Breast epithelium (tissue), 4 donors: Measurements from ENCODE around the gene MYL4. TPM values are rescaled to one million over a fixed set of nuclear protein-coding genes. Genes with fewer than 3 reads are reported as not detected.

Source experiments
- DNase-seq, 2 donors: peaks; one replicate each; pipeline ENCODE4 v3.0.0-alpha.2; 2019; ENCODE audit warnings: low spot score in 2 of 2
- H3K27ac ChIP-seq, 2 donors: fragments of 200-600 bp; sonication (generic) in 1 of 2; one replicate each; pipeline ENCODE4 v1.5.1; 2016 to 2019; ENCODE audit warnings: mild to moderate bottlenecking in 1 of 2
- H3K27me3 ChIP-seq, 2 donors: fragments of 200-600 bp; sonication (generic) in 1 of 2; one replicate each; pipeline versions ENCODE4 v1.5.1 to v1.6.0; 2017 to 2019; ENCODE audit warnings: control low read depth in 1 of 2, mild to moderate bottlenecking in 1 of 2
- H3K36me3 ChIP-seq: fragments of 200-600 bp; one replicate; pipeline ENCODE4 v1.5.1; 2019
- H3K4me1 ChIP-seq, 2 donors: fragments of 200-600 bp; sonication (generic); one replicate each; pipeline ENCODE4 v1.5.1; 2016 to 2019; ENCODE audit warnings: control low read depth in 1 of 2
- H3K4me3 ChIP-seq, 3 donors: fragments of 200-600 bp; sonication (generic); 1 replicate in 2 of 3; 2 replicates in 1 of 3; pipeline ENCODE4 v1.5.1; 2016 to 2019; ENCODE audit warnings: mild to moderate bottlenecking in 3 of 3, moderate library complexity in 2 of 3
- H3K9me3 ChIP-seq, 2 donors: fragments of 200-600 bp; sonication (generic) in 1 of 2; one replicate each; pipeline ENCODE4 v1.5.1; 2016 to 2019; ENCODE audit warnings: control low read depth in 1 of 2
- POLR2A ChIP-seq: fragments of 450-650 bp; IDR thresholded peaks from one replicate; pipeline ENCODE4 v1.6.1; 2016; ENCODE audit warnings: antibody characterized with exemption, mild to moderate bottlenecking, moderate library complexity
- POLR2AphosphoS5 ChIP-seq, 3 donors: sonication (generic); formaldehyde crosslinking; IDR thresholded peaks; one replicate each; pipeline ENCODE4 v1.6.1; 2017; ENCODE audit warnings: antibody characterized with exemption in 3 of 3
- intact Hi-C: fragments of 100-400 bp; cut with DNase I; formaldehyde crosslinking; loops from one replicate; pipeline ENCODE4 v1.15.1; 2023; ENCODE audit warnings: low total_unique reads
- total RNA-seq, 3 donors: library from RNA; depleted of rRNA; stranded (reverse); fragments of >200 nt; gene quantifications; one replicate each; pipeline ENCODE4 v1.1.0, GENCODE V29; 2016
- TF ChIP-seq, protein P1 (sequence below), 3 donors: fragments of 450-650 bp; IDR thresholded peaks; one replicate each; pipeline ENCODE4 v1.5.1; 2016 to 2017; ENCODE audit warnings: antibody characterized with exemption in 3 of 3, mild to moderate bottlenecking in 3 of 3, moderate library complexity in 3 of 3

MYL4 gene
- total RNA-seq, 3 donors from 2014 or later, result not detected

DNA sequence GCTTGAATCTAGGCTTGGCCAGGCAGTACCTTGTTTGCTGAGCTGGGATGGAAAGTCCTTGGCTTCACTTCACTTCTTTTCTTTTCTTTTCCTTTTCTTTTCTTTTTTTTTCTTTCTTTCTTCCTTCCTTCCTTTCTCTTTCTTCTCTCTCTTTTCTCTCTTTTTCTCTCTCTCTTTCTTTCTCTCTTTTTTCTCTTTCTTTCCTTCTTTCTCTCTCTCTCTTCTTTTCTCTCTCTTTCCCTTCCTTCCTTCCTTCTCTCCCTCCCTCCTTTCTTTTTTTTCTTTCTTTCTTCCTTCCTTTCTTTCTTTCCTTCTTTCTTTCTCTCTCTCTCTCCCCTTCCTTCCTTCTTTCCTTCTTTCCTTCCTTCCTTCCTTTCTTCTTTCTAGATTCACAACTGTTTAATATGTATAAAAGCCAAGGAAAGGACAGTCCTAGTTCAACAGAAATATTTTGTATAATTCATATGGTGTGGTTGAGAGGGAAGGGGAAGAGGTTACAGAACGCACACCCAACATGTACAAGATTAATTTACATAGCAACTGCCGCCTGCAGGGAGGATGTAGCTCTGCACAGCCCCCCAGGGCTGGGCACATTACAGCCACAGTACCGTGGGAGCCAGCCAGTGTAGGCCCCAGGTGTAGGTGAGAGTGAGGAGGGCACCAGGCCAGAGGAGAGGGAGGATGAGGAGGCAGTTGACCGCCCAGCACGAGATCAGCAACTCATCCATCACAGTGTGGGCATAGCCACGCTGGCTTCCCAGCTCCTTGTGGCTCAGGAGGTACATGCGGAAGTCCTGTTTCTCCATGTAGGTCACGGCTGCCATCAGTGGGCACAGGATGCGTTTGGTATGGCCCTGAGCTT, 34.8 kb downstream of the MYL4 start:
- H3K9me3 ChIP-seq, result no peaks in the 10 kb centered on the region
- H3K27me3 ChIP-seq, result no peaks in the 10 kb centered on the region
- TF ChIP-seq POLR2A (no peak), POLR2AphosphoS5 (IDR thresholded peaks at IDR 0.05) (no peak)
- TF ChIP-seq, protein P1, sequence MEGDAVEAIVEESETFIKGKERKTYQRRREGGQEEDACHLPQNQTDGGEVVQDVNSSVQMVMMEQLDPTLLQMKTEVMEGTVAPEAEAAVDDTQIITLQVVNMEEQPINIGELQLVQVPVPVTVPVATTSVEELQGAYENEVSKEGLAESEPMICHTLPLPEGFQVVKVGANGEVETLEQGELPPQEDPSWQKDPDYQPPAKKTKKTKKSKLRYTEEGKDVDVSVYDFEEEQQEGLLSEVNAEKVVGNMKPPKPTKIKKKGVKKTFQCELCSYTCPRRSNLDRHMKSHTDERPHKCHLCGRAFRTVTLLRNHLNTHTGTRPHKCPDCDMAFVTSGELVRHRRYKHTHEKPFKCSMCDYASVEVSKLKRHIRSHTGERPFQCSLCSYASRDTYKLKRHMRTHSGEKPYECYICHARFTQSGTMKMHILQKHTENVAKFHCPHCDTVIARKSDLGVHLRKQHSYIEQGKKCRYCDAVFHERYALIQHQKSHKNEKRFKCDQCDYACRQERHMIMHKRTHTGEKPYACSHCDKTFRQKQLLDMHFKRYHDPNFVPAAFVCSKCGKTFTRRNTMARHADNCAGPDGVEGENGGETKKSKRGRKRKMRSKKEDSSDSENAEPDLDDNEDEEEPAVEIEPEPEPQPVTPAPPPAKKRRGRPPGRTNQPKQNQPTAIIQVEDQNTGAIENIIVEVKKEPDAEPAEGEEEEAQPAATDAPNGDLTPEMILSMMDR (IDR thresholded peaks at IDR 0.05), result no peak
- intact Hi-C loops, result no loop called here
- peaks cover 0 to 5% of the 10 kb centered on the region in 2 donors for H3K4me1 ChIP-seq
- H3K4me3 ChIP-seq, result no peak overlapping the region
- no peak overlapping the region for H3K27ac ChIP-seq
- no peak for DNase-seq
- no peaks in the 10 kb centered on the region for H3K36me3 ChIP-seq

DNA sequence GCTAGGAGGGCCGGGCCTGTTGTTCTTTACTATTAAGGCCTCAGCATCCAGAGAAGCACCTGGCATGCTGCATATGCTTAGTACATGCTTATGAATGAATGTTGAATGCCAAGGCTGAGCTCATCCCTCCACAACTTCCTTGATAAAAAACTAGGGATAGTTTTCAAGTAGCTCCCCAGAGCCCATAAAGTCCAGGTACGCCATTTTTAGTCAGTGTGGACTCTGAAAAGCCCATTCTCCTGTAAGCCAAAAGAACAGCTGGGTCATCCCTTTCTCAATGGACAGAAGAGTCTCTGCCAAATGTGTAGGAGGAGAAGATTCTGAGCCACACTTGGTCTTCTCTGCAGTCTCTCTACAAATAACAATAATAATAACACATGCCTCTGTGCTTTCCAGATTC, 35.5 kb downstream of the MYL4 start:
- intact Hi-C loops, result no loop called here
- DNase-seq, result no peak
- H3K9me3 ChIP-seq, result no peaks in the 10 kb centered on the region
- no peak overlapping the region for H3K4me3 ChIP-seq
- peaks cover 0 to 5% of the 10 kb centered on the region in 2 donors for H3K4me1 ChIP-seq
- H3K27me3 ChIP-seq, result no peaks in the 10 kb centered on the region
- TF ChIP-seq, protein P1 (IDR thresholded peaks at IDR 0.05), result no peak
- TF ChIP-seq POLR2AphosphoS5 (IDR thresholded peaks at IDR 0.05) (no peak), POLR2A (no peak)
- no peak overlapping the region for H3K27ac ChIP-seq
- H3K36me3 ChIP-seq, result no peaks in the 10 kb centered on the region

DNA sequence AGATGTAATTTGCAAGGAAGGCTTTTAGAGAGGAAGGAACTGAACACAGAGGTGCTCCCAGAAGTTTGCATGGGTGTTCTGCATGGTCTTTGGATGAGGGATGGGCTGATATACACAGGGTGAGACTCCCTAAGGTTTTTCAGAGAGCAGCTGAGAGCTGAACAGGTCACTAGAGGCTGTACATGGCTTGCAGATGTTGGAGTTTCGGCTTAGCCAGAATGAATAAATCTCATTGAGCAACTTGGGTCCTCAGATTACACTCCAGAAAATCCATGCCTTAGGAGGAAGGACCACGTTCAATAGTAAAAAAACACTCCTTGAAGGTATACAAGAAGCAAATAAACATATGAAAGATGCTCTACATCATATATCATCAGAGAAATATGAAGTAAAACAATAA, 37.0 kb downstream of the MYL4 start:
- intact Hi-C loops, result no loop called here
- Histone ChIP-seq H3K36me3 (no peaks in the 10 kb centered on the region), H3K4me3 (no peak overlapping the region), H3K9me3 (no peaks in the 10 kb centered on the region), H3K4me1 (no peaks in the 10 kb centered on the region), H3K27me3 (no peaks in the 10 kb centered on the region), H3K27ac (no peak overlapping the region)
- no peak for DNase-seq
- TF ChIP-seq POLR2AphosphoS5 (IDR thresholded peaks at IDR 0.05) (no peak), POLR2A (no peak)
- TF ChIP-seq, protein P1 (IDR thresholded peaks at IDR 0.05), result no peak

DNA sequence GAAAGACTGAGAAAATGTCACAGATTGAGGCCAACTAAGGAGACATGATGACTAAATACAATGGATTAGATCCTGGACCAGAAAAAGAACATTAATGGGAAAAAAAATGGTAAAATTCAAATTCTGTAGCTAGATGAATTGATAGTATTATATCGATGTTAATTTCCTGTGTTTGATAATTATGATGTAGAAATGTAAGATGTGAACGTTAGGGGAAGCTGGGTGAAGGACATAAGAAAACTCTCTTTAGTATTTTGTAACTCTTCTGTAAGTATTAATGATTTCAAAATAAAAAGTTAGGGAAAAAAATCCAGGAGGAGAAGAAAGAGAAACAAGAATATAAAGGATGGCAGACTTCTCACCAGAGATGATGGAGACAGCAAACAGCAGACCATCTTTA, 41.7 kb downstream of the MYL4 start:
- no peak for TF ChIP-seq POLR2A
- TF ChIP-seq, protein P1 (IDR thresholded peaks at IDR 0.05), result no peak
- no peak for TF ChIP-seq POLR2AphosphoS5 (IDR thresholded peaks at IDR 0.05)
- intact Hi-C loops, result no loop called here
- no peak overlapping the region for H3K27ac ChIP-seq

DNA sequence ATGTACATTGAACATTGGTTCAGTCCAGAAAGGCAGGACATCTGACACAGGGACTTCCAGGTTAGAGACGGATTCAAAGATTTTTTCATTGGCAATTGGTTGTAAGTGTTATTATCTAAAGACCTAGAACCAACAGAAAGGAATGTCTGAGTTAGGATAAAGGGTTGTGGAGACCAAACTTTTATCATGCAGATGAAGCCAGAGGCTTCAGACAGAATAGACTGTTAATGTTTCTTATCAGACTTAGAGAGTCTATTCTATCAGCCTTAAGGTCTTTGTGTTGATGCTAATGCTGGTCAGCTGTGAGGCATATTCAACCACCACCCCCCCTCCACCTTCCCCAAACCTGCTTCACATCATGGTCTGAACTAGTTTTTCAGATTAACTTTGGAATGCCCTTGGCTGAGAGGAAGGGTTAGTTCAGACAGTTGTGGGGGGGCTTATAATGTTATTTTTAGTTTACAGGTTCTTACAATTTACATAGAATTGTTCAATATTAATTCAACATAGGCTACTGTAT, 42.3 kb downstream of the MYL4 start:
- TF ChIP-seq POLR2A (no peak), POLR2AphosphoS5 (IDR thresholded peaks at IDR 0.05) (no peak)
- TF ChIP-seq, protein P1 (IDR thresholded peaks at IDR 0.05), result no peak
- DNase-seq, result no peak
- Histone ChIP-seq H3K36me3 (no peaks in the 10 kb centered on the region), H3K27me3 (no peaks in the 10 kb centered on the region), H3K4me3 (no peak overlapping the region), H3K27ac (no peak overlapping the region), H3K9me3 (no peaks in the 10 kb centered on the region), H3K4me1 (peaks cover 4% of the 10 kb centered on the region in 2 donors)
- intact Hi-C loops, result no loop called here

More for the DNA sequence above, 41.7 kb downstream of the MYL4 start:
- H3K9me3 ChIP-seq, result no peaks in the 10 kb centered on the region
- H3K27me3 ChIP-seq, result no peaks in the 10 kb centered on the region
- no peaks in the 10 kb centered on the region for H3K36me3 ChIP-seq
- no peak overlapping the region for H3K4me3 ChIP-seq
- no peak for DNase-seq
- H3K4me1 ChIP-seq, result peaks cover 4% of the 10 kb centered on the region in 2 donors
